Lower leg skin (tissue), 4 donors: ENCODE data around the gene C1QL1. TPM values are rescaled to one million over a fixed set of nuclear protein-coding genes. Genes with fewer than 3 reads are reported as not detected.

Experiments
- DNase-seq, 2 donors: peaks; one replicate each; pipeline ENCODE4 v3.0.0-alpha.2; 2019; ENCODE audit warnings: low spot score in 2 of 2
- H3K4me3 ChIP-seq: fragments of 200-600 bp; sonication (generic); 2 replicates; pipeline ENCODE4 v1.5.1; 2017; ENCODE audit warnings: mild to moderate bottlenecking, low read depth; ENCODE audit not compliant: poor library complexity, severe bottlenecking
- CTCF ChIP-seq, 3 donors: fragments of 450-650 bp; IDR thresholded peaks; one replicate each; pipeline ENCODE4 v1.5.1; 2016; ENCODE audit warnings: antibody characterized with exemption in 3 of 3, mild to moderate bottlenecking in 3 of 3, moderate library complexity in 2 of 3
- POLR2A ChIP-seq, 2 donors: fragments of 450-650 bp; IDR thresholded peaks; one replicate each; pipeline ENCODE4 v1.6.1; 2016 to 2017; ENCODE audit warnings: antibody characterized with exemption in 2 of 2, mild to moderate bottlenecking in 1 of 2, moderate library complexity in 1 of 2
- WGBS, 2 donors: methylation state at CpG; one replicate each; pipeline ENCODE4 v1.1.5; 2018; 5-methylcytosine and 5-hydroxymethylcytosine counted together
- intact Hi-C: fragments of 100-400 bp; cut with DNase I; formaldehyde crosslinking; loops from one replicate; pipeline ENCODE4 v1.15.0; 2023; ENCODE audit warnings: low total_unique reads
- total RNA-seq, 4 donors: library from RNA; depleted of rRNA; stranded (reverse); fragments of >200 nt; gene quantifications; one replicate each; pipeline ENCODE4 v1.1.0, GENCODE V29; 2016

C1QL1 gene
- total RNA-seq, 4 donors from 2014 or later, result 0.21 to 1.4 (median 0.73) TPM

DNA sequence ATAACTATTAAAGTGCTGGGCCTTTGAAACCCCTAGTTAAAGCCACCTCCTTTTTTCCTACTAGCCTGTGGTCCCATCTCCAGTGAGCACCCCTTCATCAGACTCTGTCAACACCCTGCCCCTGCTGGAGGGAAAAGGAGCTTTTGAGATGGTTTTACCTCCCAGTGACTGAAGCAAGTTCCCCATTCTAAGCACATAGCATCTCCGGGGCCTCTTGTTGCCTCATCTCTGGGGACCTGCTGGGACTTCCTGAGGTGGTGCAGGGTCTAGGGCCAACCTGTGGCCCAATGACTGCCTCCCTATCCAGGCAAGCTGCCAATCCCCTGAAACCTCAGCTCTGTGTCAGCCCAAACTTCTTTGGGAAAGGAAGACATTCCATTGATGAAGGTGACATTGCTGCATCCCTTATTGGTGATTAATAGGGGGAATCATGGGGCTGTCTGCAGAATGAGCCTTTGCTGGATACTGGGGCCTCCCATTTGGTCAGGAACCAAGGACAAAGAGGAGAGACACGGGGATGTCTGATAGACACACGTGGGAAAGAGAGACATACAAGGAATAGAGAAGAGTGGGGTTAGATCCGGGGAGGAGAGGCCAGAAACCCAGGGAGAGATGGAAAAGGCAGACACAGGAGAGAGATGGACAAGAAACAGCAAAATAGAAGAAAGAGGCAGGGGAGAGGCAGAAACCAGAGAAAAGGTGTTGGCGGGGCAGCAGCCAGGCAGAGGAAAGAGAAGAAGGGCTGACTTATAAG lies 2.4 kb downstream of the C1QL1 start:
- no peak for DNase-seq
- whole genome bisulfite sequencing, 2 donors, result 61 to 71% methylated on average over 5 of the region's 5 CpGs
- TF ChIP-seq CTCF (IDR thresholded peaks at IDR 0.05) (no peak), POLR2A (IDR thresholded peaks at IDR 0.05) (no peak)
- intact Hi-C loops, result no loop called here
- no peak overlapping the region for H3K4me3 ChIP-seq

DNA sequence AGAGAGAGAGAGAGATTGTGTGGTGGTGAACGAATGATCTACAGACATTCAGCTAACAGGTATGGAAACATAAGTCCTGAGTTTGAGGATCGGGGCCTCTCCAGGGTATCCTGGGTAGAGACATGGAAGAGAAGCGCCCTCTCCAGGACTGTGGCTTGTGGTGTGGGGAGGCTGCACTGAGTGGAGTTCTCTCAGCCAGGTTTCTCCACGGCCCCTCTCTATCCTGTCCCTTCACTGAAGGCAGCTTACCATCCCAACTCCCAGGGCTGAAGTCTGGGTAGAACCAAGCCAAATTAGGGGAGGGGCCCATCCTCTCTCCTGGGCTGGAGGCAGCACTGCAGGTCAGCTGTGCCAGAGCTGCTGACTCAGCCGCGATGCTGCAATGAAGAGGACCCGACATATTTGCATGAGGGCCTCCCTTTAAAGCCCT lies 6.2 kb downstream of the C1QL1 start:
- TF ChIP-seq CTCF (IDR thresholded peaks at IDR 0.05), result no peak
- no peak for TF ChIP-seq POLR2A (IDR thresholded peaks at IDR 0.05)
- intact Hi-C loops, result no loop called here
- 69 to 77% methylated on average over 7 of the region's 7 CpGs for WGBS, 2 donors

DNA sequence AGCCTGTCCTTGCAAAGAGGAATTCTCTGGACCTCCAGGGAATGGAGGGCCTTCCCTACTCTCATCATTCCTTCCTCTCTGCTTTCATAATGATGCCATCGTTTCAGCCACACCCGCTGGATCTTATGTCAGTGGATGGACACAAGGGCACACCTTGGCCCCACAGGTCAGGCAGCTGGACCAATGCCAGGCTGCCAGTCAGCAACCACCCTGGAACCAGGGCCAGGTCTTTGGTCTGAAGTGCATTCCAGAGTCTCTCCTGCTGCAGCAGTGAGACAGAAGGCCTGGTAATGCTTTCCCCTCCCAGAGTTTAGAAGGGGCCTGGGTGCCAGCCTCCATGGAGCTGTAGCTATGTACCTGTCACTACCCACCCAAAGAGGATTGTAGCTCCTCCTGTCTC lies 7.4 kb downstream of the C1QL1 start:
- intact Hi-C loops, result no loop called here

More for the DNA sequence above, 6.2 kb downstream of the C1QL1 start:
- DNase-seq, result no peak
- no peak overlapping the region for H3K4me3 ChIP-seq

GRCh38 chr17:44959821-44960531 lies 8.1 kb downstream of the C1QL1 start:
- no peak for TF ChIP-seq CTCF (IDR thresholded peaks at IDR 0.05)
- TF ChIP-seq POLR2A (IDR thresholded peaks at IDR 0.05), result no peak
- WGBS, 2 donors, result 19 to 24% methylated on average over 43 to 54 of the region's 56 CpGs
- intact Hi-C loops, result no loop called here
- DNase-seq, result no peak
- no peak overlapping the region for H3K4me3 ChIP-seq

More for the DNA sequence above, 7.4 kb downstream of the C1QL1 start:
- no peak overlapping the region for H3K4me3 ChIP-seq
- 71 to 73% methylated on average over 2 of the region's 2 CpGs for WGBS, 2 donors
- no peak for DNase-seq
- TF ChIP-seq POLR2A (IDR thresholded peaks at IDR 0.05), result no peak
- no peak for TF ChIP-seq CTCF (IDR thresholded peaks at IDR 0.05)

DNA sequence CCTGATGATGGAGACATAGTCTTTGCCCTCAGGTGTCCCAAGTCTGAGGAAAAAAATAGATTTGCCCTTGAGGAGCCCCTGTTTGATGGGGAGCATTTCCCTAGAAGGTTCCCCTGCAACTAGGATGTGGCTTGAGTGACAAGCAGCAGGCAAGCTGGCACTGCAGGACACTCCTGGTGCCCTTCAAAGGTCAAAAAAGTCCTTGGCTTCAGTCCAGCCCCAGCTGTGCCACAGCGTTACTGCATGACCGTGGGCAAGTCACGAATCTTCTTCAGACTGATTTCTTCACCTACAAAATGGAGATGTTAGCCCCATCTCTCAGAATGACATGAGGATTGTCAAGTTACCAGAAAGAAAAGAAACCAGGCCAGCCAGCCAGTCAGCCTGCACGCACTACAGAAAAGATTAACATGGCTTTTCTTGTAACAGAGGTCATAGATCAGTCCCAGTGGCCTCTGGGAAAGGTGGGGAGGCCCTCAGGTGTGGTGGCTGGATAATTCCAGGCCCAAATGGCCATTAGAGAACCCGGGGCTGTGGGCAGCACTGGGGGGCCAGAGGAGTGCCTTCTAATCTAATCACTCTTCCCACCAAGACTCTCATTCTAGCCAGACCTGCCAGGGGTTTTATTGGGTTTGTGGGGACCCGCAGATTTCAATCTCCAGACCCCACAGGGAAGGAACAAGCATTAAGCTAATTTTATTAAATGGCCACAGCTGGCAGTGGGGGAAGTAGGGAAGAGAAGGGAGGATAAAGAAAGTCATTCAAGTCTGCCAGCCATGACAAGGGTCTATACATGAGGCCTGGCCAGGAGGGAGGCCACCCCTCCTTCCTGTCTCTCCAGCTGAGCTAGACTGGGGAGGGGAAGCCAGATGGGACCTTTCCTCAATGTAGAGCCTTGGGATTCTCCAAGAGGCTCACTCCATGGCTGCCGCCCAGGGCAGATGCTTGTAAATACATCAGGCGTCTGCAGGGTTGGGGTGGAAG lies 10.8 kb downstream of the C1QL1 start:
- intact Hi-C loops, result no loop called here
- no peak overlapping the region for H3K4me3 ChIP-seq
- TF ChIP-seq CTCF (IDR thresholded peaks at IDR 0.05) (no peak), POLR2A (IDR thresholded peaks at IDR 0.05) (no peak)
- DNase-seq, result no peak
- 79 to 85% methylated on average over 8 of the region's 8 CpGs for WGBS, 2 donors
